Measurements from ENCODE around the gene TSHZ2.

- TF ChIP-seq CTCF (IDR thresholded peaks at IDR 0.05) = no peak
- TF ChIP-seq POLR2A (IDR thresholded peaks at IDR 0.05) = no peak
- TF ChIP-seq EP300 (IDR thresholded peaks at IDR 0.05) = no peak
Observed at GRCh38 chr20:53427951-53428350, 455.8 kb downstream of the TSHZ2 start.
